HepG2 (cell line): ENCODE results near the gene CDK3. TPM values are rescaled to one million over a fixed set of nuclear protein-coding genes. Genes with fewer than 3 reads are reported as not detected.

Experiments
- ATF5 ChIP-seq: sonication (generic); formaldehyde crosslinking; IDR thresholded peaks from 2 replicates; pipeline ENCODE4 v1.4.0; 2020; ENCODE audit warnings: mild to moderate bottlenecking, low read depth, missing genetic modification reagents
- CSRNP2 ChIP-seq: sonication (generic); formaldehyde crosslinking; conservative IDR thresholded peaks from 2 replicates; pipeline ENCODE4 v1.8.0; 2022; ENCODE audit warnings: low read depth, missing genetic modification reagents
- DR1 ChIP-seq: sonication (generic); formaldehyde crosslinking; IDR thresholded peaks from 2 replicates; pipeline ENCODE4 v1.8.0; 2021; ENCODE audit warnings: mild to moderate bottlenecking, missing genetic modification reagents, inconsistent platforms
- GLI4 ChIP-seq: sonication (generic); formaldehyde crosslinking; IDR thresholded peaks from 2 replicates; pipeline ENCODE4 v1.5.1; 2020; ENCODE audit warnings: missing genetic modification reagents, mild to moderate bottlenecking, moderate library complexity, borderline replicate concordance
- KAT7 ChIP-seq: IDR thresholded peaks from 2 replicates; pipeline ENCODE4 v1.6.1; 2018; ENCODE audit warnings: borderline replicate concordance, missing compliant biosample characterization
- KLF16 ChIP-seq, 2 experiments: sonication (generic) in 1 of 2; formaldehyde crosslinking in 1 of 2; IDR thresholded peaks; 2 replicates each; pipeline versions ENCODE4 v1.6.1 to v1.8.0; 2016 to 2023; ENCODE audit warnings: missing genetic modification reagents in 2 of 2, missing compliant biosample characterization in 1 of 2
- KMT2B ChIP-seq: IDR thresholded peaks from 2 replicates; pipeline ENCODE4 v1.6.1; 2016; ENCODE audit warnings: missing genetic modification reagents, missing compliant biosample characterization
- MXD3 ChIP-seq: IDR thresholded peaks from 2 replicates; pipeline ENCODE4 v1.6.1; 2016; ENCODE audit warnings: mild to moderate bottlenecking, missing biosample characterization, missing genetic modification reagents
- NFATC3 ChIP-seq: sonication (generic); formaldehyde crosslinking; IDR thresholded peaks from 2 replicates; pipeline ENCODE4 v1.5.1; 2020; ENCODE audit warnings: mild to moderate bottlenecking, missing genetic modification reagents
- NR2F2 ChIP-seq: IDR thresholded peaks from 2 replicates; pipeline ENCODE4 v1.6.1; 2012; ENCODE audit warnings: low read depth, inconsistent platforms, borderline replicate concordance
- PPARG ChIP-seq: conservative IDR thresholded peaks from 2 replicates; pipeline ENCODE4 v1.6.1; 2016; ENCODE audit warnings: missing biosample characterization, missing genetic modification reagents
- TBX3 ChIP-seq: fragments of 450-650 bp; IDR thresholded peaks from 2 replicates; pipeline ENCODE4 v1.6.1; 2017; ENCODE audit warnings: antibody characterized with exemption, mild to moderate bottlenecking, inconsistent platforms, borderline replicate concordance
- TMF1 ChIP-seq: sonication (generic); formaldehyde crosslinking; IDR thresholded peaks from 2 replicates; pipeline ENCODE4 v1.8.1; 2022; ENCODE audit warnings: low read depth, missing genetic modification reagents
- ZBTB7A ChIP-seq: sonication (generic); formaldehyde crosslinking; IDR thresholded peaks from 2 replicates; pipeline ENCODE4 v1.8.0; 2022; ENCODE audit warnings: mild to moderate bottlenecking, missing genetic modification reagents
- ZFX ChIP-seq: sonication (generic); formaldehyde crosslinking; IDR thresholded peaks from 2 replicates; pipeline ENCODE4 v1.4.0; 2020; ENCODE audit warnings: mild to moderate bottlenecking, low read depth, missing genetic modification reagents, moderate library complexity
- ZFY ChIP-seq: sonication (generic); formaldehyde crosslinking; IDR thresholded peaks from 2 replicates; pipeline ENCODE4 v1.4.0; 2020; ENCODE audit warnings: missing genetic modification reagents
- ZNF138 ChIP-seq: sonication (generic); formaldehyde crosslinking; IDR thresholded peaks from 2 replicates; pipeline ENCODE4 v1.5.0; 2020; ENCODE audit warnings: mild to moderate bottlenecking, low read depth, missing genetic modification reagents
- ZNF44 ChIP-seq: sonication (generic); formaldehyde crosslinking; IDR thresholded peaks from 2 replicates; pipeline ENCODE4 v1.5.1; 2020; ENCODE audit warnings: mild to moderate bottlenecking, missing genetic modification reagents
- ZNF550 ChIP-seq: sonication (generic); formaldehyde crosslinking; IDR thresholded peaks from 2 replicates; pipeline ENCODE4 v1.4.0; 2020; ENCODE audit warnings: mild to moderate bottlenecking, missing genetic modification reagents, borderline replicate concordance
- ZNF615 ChIP-seq: sonication (generic); formaldehyde crosslinking; IDR thresholded peaks from 2 replicates; pipeline ENCODE4 v1.5.0; 2020; ENCODE audit warnings: mild to moderate bottlenecking, missing genetic modification reagents, borderline replicate concordance
- polyA plus RNA-seq, 8 experiments: library from polyadenylated mRNA; depleted of rRNA in 3 of 8; stranded (reverse) in 7 of 8; unstranded in 1 of 8; fragments of >200 nt; fragmentation: Illumina TruSeq in 4 of 8; extraction: Trizol in 4 of 8; gene quantifications; 2 replicates each; pipeline versions ENCODE4 v1.2.1 to v1.2.3, GENCODE V29; 2011 to 2016; ENCODE audit warnings: low read depth in 4 of 8, missing spikeins in 1 of 8, mixed read lengths in 1 of 8; ENCODE audit not compliant: insufficient read depth in 1 of 8
- total RNA-seq, 5 experiments: library from RNA; depleted of rRNA; stranded (reverse); fragments of >200 nt; fragmentation: Illumina TruSeq; extraction: Trizol; gene quantifications; 2 replicates each; pipeline ENCODE4 v1.2.3, GENCODE V29; 2016; ENCODE audit warnings: low read depth in 1 of 5
- TF ChIP-seq, protein P1 (sequence below): IDR thresholded peaks from 2 replicates; pipeline ENCODE4 v1.6.1; 2016; ENCODE audit warnings: missing biosample characterization, missing genetic modification reagents, low read depth
- TF ChIP-seq, protein P2 (sequence below), 2 experiments: IDR thresholded peaks; 2 replicates each; pipeline ENCODE4 v1.6.1; 2011 to 2012; ENCODE audit warnings: low read length in 2 of 2, borderline replicate concordance in 1 of 2, low read depth in 1 of 2, mild to moderate bottlenecking in 1 of 2, moderate library complexity in 1 of 2

The CDK3 gene
- total and polyA plus RNA-seq, 2 of the 13 experiments (the other 11 are each of a cell fraction or from before 2014, with no cell fraction given), result 5.8 to 11.4 TPM

DNA sequence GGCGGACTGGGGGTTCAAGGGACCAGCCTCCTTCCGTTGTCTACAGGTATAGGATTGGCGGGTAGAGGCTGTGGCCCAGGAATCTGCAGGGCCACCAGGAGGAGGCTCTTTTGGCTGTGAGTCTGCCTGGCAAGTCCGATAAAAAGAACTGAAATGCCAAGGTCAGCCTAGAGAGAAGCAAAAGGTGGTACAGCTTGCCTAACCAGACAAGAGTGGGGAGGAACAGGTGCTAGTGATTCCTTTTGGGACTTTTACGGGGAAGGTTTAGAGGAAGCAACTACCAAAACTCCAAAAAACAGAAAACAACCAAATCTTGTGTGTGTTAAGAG, 32.1 kb downstream of the CDK3 start (continued):
- TF ChIP-seq MXD3 (CRISPR knock-in tag) (no peak), ATF5 (CRISPR knock-in tag) (no peak), KAT7 (CRISPR knock-in tag) (no peak), GLI4 (no peak), ZFY (0 out of 2 replicates have a peak, but pooled peaks have one; percentile 9), KLF16 (CRISPR knock-in tag; IDR thresholded peaks at IDR 0.05) (peak in 1 of 2 experiments; percentile 4; a peak in 1 of 4 replicates), TMF1 (CRISPR knock-in tag) (no peak), ZNF44 (no peak), ZBTB7A (CRISPR knock-in tag) (peak; percentile 16; the same call in 1 of the 2 replicates), ZNF138 (CRISPR knock-in tag) (no peak), TBX3 (no peak), KMT2B (no peak), ZNF615 (CRISPR knock-in tag) (no peak), CSRNP2 (no peak), ZFX (CRISPR knock-in tag) (no peak), PPARG (no peak), NR2F2 (no peak), ZNF550 (no peak), NFATC3 (CRISPR knock-in tag) (0 out of 2 replicates have a peak, but pooled peaks have one; percentile 1), DR1 (CRISPR knock-in tag) (no peak)
- TF ChIP-seq, protein P1, sequence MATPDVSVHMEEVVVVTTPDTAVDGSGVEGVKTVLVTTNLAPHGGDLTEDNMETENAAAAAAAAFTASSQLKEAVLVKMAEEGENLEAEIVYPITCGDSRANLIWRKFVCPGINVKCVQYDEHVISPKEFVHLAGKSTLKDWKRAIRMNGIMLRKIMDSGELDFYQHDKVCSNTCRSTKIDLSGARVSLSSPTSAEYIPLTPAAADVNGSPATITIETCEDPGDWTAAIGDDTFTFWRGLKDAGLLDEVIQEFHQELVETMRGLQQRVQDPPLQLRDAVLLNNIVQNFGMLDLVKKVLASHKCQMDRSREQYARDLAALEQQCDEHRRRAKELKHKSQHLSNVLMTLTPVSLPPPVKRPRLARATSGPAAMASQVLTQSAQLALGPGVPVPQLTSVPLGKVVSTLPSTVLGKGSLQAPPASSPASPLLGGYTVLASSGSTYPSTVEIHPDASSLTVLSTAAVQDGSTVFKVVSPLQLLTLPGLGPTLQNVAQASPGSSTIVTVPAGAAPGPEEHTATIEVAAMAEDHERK, result no peak
- TF ChIP-seq, protein P2, sequence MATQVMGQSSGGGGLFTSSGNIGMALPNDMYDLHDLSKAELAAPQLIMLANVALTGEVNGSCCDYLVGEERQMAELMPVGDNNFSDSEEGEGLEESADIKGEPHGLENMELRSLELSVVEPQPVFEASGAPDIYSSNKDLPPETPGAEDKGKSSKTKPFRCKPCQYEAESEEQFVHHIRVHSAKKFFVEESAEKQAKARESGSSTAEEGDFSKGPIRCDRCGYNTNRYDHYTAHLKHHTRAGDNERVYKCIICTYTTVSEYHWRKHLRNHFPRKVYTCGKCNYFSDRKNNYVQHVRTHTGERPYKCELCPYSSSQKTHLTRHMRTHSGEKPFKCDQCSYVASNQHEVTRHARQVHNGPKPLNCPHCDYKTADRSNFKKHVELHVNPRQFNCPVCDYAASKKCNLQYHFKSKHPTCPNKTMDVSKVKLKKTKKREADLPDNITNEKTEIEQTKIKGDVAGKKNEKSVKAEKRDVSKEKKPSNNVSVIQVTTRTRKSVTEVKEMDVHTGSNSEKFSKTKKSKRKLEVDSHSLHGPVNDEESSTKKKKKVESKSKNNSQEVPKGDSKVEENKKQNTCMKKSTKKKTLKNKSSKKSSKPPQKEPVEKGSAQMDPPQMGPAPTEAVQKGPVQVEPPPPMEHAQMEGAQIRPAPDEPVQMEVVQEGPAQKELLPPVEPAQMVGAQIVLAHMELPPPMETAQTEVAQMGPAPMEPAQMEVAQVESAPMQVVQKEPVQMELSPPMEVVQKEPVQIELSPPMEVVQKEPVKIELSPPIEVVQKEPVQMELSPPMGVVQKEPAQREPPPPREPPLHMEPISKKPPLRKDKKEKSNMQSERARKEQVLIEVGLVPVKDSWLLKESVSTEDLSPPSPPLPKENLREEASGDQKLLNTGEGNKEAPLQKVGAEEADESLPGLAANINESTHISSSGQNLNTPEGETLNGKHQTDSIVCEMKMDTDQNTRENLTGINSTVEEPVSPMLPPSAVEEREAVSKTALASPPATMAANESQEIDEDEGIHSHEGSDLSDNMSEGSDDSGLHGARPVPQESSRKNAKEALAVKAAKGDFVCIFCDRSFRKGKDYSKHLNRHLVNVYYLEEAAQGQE (IDR thresholded peaks at IDR 0.05; ENCODE audit: borderline replicate concordance in 1 of 2, low read depth in 1 of 2, low read length in 2 of 2), result no peak
